Transverse colon (tissue), 4 donors: ENCODE measurements around the gene ZNHIT1. TPM values are rescaled to one million over a fixed set of nuclear protein-coding genes. Genes with fewer than 3 reads are reported as not detected.

Experiments used
- DNase-seq: peaks from one replicate; pipeline ENCODE4 v3.0.0-alpha.2; 2019
- H3K27ac ChIP-seq, 4 donors: fragments of 200-600 bp; sonication (generic); 2 replicates each; pipeline ENCODE4 v1.5.1; 2016 to 2018; ENCODE audit warnings: inconsistent platforms in 4 of 4
- H3K27me3 ChIP-seq: fragments of 200-600 bp; sonication (generic); 2 replicates; pipeline ENCODE4 v1.5.1; 2017; ENCODE audit warnings: inconsistent platforms
- H3K36me3 ChIP-seq, 4 donors: fragments of 200-600 bp; sonication (generic); 2 replicates each; pipeline ENCODE4 v1.5.1; 2017 to 2019; ENCODE audit warnings: inconsistent platforms in 4 of 4
- H3K4me1 ChIP-seq, 4 donors: fragments of 200-600 bp; sonication (generic); 2 replicates each; pipeline ENCODE4 v1.5.1; 2017 to 2020; ENCODE audit warnings: inconsistent platforms in 4 of 4
- H3K4me3 ChIP-seq, 4 donors: fragments of 200-600 bp; sonication (generic); 1 replicate in 1 of 4; 2 replicates in 3 of 4; pipeline versions ENCODE4 v1.5.1 to v1.6.1; 2017 to 2019; ENCODE audit warnings: inconsistent platforms in 4 of 4
- H3K9me3 ChIP-seq, 2 donors: fragments of 200-600 bp; sonication (generic); 2 replicates each; pipeline ENCODE4 v1.5.1; 2017 to 2019; ENCODE audit warnings: inconsistent platforms in 2 of 2
- CTCF ChIP-seq, 5 experiments: fragments of 200-600 bp in 3 of 5; fragments of 450-650 bp in 2 of 5; sonication (generic) in 3 of 5; IDR thresholded peaks; 1 replicate in 2 of 5; 2 replicates in 3 of 5; pipeline ENCODE4 v1.5.1; 2016 to 2017; ENCODE audit warnings: antibody characterized with exemption in 5 of 5, inconsistent platforms in 3 of 5, mild to moderate bottlenecking in 2 of 5, moderate library complexity in 1 of 5
- EP300 ChIP-seq: sonication (generic); formaldehyde crosslinking; IDR thresholded peaks from one replicate; pipeline ENCODE4 v1.6.1; 2017; ENCODE audit warnings: antibody characterized with exemption, low read depth
- POLR2A ChIP-seq: fragments of 450-650 bp; IDR thresholded peaks from one replicate; pipeline ENCODE4 v1.6.1; 2016; ENCODE audit warnings: antibody characterized with exemption, mild to moderate bottlenecking, moderate library complexity
- POLR2AphosphoS5 ChIP-seq, 3 donors: sonication (generic); formaldehyde crosslinking; IDR thresholded peaks; one replicate each; pipeline ENCODE4 v1.6.1; 2016; ENCODE audit warnings: antibody characterized with exemption in 3 of 3
- WGBS, 2 donors: methylation state at CpG; one replicate each; pipeline ENCODE4 v1.1.5; 2018; ENCODE audit warnings: low coverage in 1 of 2; 5-methylcytosine and 5-hydroxymethylcytosine counted together
- in situ Hi-C, 4 donors: fragments of 200-750 bp; cut with MboI; loops; one replicate each; pipeline versions ENCODE4 v1.15.0 to v1.15.1; 2017; ENCODE audit warnings: low sequenced_read_pairs in 3 of 4, low pct_ligation_motif_present in 1 of 4, low pct_unique_long_range_greater_than_20kb in 1 of 4
- intact Hi-C: fragments of 100-400 bp; cut with DNase I; formaldehyde crosslinking; loops from one replicate; pipeline ENCODE4 v1.15.1; 2023; ENCODE audit warnings: low total_unique reads
- total RNA-seq, 4 donors: library from RNA; depleted of rRNA; stranded (reverse); fragments of >200 nt; gene quantifications; one replicate each; pipeline ENCODE4 v1.1.0, GENCODE V29; 2016

The ZNHIT1 gene
- total RNA-seq, 4 donors from 2014 or later: 50.5 to 106 (median 78.2) TPM

GRCh38 chr7:101241443-101242349 lies 23.7 kb downstream of the ZNHIT1 start:
- H3K27ac ChIP-seq: no peak overlapping the region
- no peak for TF ChIP-seq POLR2A
- no peak for TF ChIP-seq CTCF (IDR thresholded peaks at IDR 0.05)
- no peak for TF ChIP-seq POLR2AphosphoS5 (IDR thresholded peaks at IDR 0.05)
- TF ChIP-seq EP300: no peak

GRCh38 chr7:101243646-101244374 lies 25.8 kb downstream of the ZNHIT1 start:
- peak overlapping the region; percentile 61 to 81 (median 68) for H3K4me3 ChIP-seq
- peaks cover 12 to 22% (median 19%) of the 10 kb centered on the region in 4 donors for H3K4me1 ChIP-seq
- intact Hi-C loops: no loop called here
- DNase-seq: no peak
- H3K27ac ChIP-seq: peak overlapping the region; percentile 88 to 98 (median 94)
- H3K9me3 ChIP-seq: no peaks in the 10 kb centered on the region
- H3K36me3 ChIP-seq: peaks cover 0 to 7% (median 0%) of the 10 kb centered on the region in 4 donors
- TF ChIP-seq CTCF (IDR thresholded peaks at IDR 0.05) (peak in 1 of 5 experiments; percentile 98), EP300 (no peak), POLR2A (no peak), POLR2AphosphoS5 (IDR thresholded peaks at IDR 0.05) (no peak)
- no peaks in the 10 kb centered on the region for H3K27me3 ChIP-seq
- in situ Hi-C loops: no loop called here
- WGBS, 2 donors: 31% methylated on average over 19 of the region's 28 CpGs; no CpG with 5 or more reads in 1 of the 2 donors

More at GRCh38 chr7:101241443-101242349, 23.7 kb downstream of the ZNHIT1 start:
- intact Hi-C loops: no loop called here
- 75 to 89% methylated on average over 5 to 16 of the region's 16 CpGs for WGBS, 2 donors
- no peak overlapping the region for H3K4me3 ChIP-seq
- in situ Hi-C loops: no loop called here
- H3K27me3 ChIP-seq: no peaks in the 10 kb centered on the region
- peaks cover 25 to 38% (median 31%) of the 10 kb centered on the region in 4 donors for H3K4me1 ChIP-seq
- DNase-seq: no peak
- H3K36me3 ChIP-seq: peaks cover 0 to 7% (median 0%) of the 10 kb centered on the region in 4 donors
- H3K9me3 ChIP-seq: no peaks in the 10 kb centered on the region

GRCh38 chr7:101244375-101245146 lies 26.6 kb downstream of the ZNHIT1 start, which contains the start of gene FIS1:
Gene FIS1, minus strand, starts transcription at chr7:101245081. Its CDS starts 77 bp downstream, at chr7:101245004.
- TF ChIP-seq CTCF (IDR thresholded peaks at IDR 0.05) (peak; percentile 41 to 98 (median 95)), POLR2A (peak; percentile 78), POLR2AphosphoS5 (IDR thresholded peaks at IDR 0.05) (peak; percentile 66 to 96 (median 91)), EP300 (no peak)

More at GRCh38 chr7:101244375-101245146, 26.6 kb downstream of the ZNHIT1 start, which contains the start of gene FIS1:
- Histone ChIP-seq H3K9me3 (no peaks in the 10 kb centered on the region), H3K4me1 (peaks cover 12 to 22% (median 19%) of the 10 kb centered on the region in 4 donors), H3K27ac (peak within 1 kb of the TSS; percentile 88 to 98 (median 94)), H3K27me3 (no peaks in the 10 kb centered on the region), H3K4me3 (peak within 1 kb of the TSS; percentile 61 to 81 (median 68)), H3K36me3 (peaks cover 0 to 4% (median 0%) of the 10 kb centered on the region in 4 donors)
- intact Hi-C loops: no loop called here
- DNase-seq: peak; percentile 95
- in situ Hi-C loops: no loop called here
- 0 to 2% methylated on average over 1 to 13 of the region's 45 CpGs for WGBS, 2 donors
